HCT116 (cell line): ENCODE measurements around the gene MRPS21. TPM values are rescaled to one million over a fixed set of nuclear protein-coding genes. Genes with fewer than 3 reads are reported as not detected.

Experiments used
- ATAC-seq: fragments of 200-7000 bp; cut with Tn5 transposase; 2 replicates; pipeline ENCODE4 v1.9.1; 2020; ENCODE audit warnings: mild to moderate bottlenecking, moderate library complexity
- BruUV-seq: library from RNA; stranded (reverse); fragments of 400-500 nt; replicated peaks from 2 replicates; lab custom pipeline; 2021; lab: Mats Ljungman, UMichigan
- CTCF ChIA-PET: fragments of 300-600 bp; sonication (Branson Sonifier 250); formaldehyde crosslinking; loops from one replicate; lab custom pipeline; 2021; ENCODE audit warnings: antibody characterized with exemption; lab: Charles Lee
- POLR2A ChIA-PET: fragments of 300-600, 350-600 bp; sonication (Branson Sonifier 250); formaldehyde crosslinking; loops from one replicate; lab custom pipeline; 2021; ENCODE audit warnings: antibody characterized with exemption; lab: Charles Lee
- RAD21 ChIA-PET, 2 experiments: fragments of 300-600 bp; sonication (Branson Sonifier 250); formaldehyde crosslinking; loops; one replicate each; lab custom pipeline; 2023; ENCODE audit warnings: low total read pairs in 2 of 2; ENCODE audit not compliant: uncharacterized antibody in 2 of 2, unreplicated experiment in 2 of 2, low non-redundant PET in 1 of 2; lab: Charles Lee
- DNase-seq: peaks from one replicate; pipeline ENCODE4 v3.0.0-alpha.2; 2010; ENCODE audit warnings: low read depth, low spot score
- H2AFZ ChIP-seq: fragments of 200-600 bp; shearing (Covaris generic), sonication (generic); 2 replicates; pipeline ENCODE4 v1.6.1; 2017; ENCODE audit warnings: low read depth, mixed run types, mixed read lengths, antibody characterized with exemption, low read length; ENCODE audit not compliant: poor library complexity, severe bottlenecking
- H3K27ac ChIP-seq: 2 replicates; pipeline ENCODE4 v1.5.1; 2012; ENCODE audit warnings: low read depth, low read length
- H3K27me3 ChIP-seq: fragments of 200-600 bp; sonication (generic); 2 replicates; pipeline ENCODE4 v1.6.1; 2016; ENCODE audit warnings: mixed run types, low read length, mixed read lengths; ENCODE audit not compliant: insufficient read depth
- H3K36me3 ChIP-seq, 2 experiments: fragments of 200-500 bp in 1 of 2; fragments of 200-600 bp in 1 of 2; sonication (Bioruptor generic) in 1 of 2; sonication (generic) in 1 of 2; 2 replicates each; pipeline versions ENCODE4 v1.5.1 to v1.6.1; 2014 to 2016; ENCODE audit warnings: low read length in 2 of 2, inconsistent platforms in 1 of 2, mixed read lengths in 1 of 2, mixed run types in 1 of 2; ENCODE audit not compliant: insufficient read depth in 2 of 2, control insufficient read depth in 1 of 2
- H3K4me1 ChIP-seq, 2 experiments: fragments of 200-600 bp in 1 of 2; sonication (generic) in 1 of 2; 2 replicates each; pipeline versions ENCODE4 v1.5.1 to v1.6.1; 2012 to 2017; ENCODE audit warnings: low read length in 2 of 2, inconsistent platforms in 1 of 2, mild to moderate bottlenecking in 1 of 2, mixed read lengths in 1 of 2, mixed run types in 1 of 2, moderate library complexity in 1 of 2; ENCODE audit not compliant: insufficient read depth in 2 of 2, control insufficient read depth in 1 of 2
- H3K4me2 ChIP-seq: fragments of 200-600 bp; sonication (generic); 2 replicates; pipeline ENCODE4 v1.6.1; 2017; ENCODE audit warnings: mixed run types, low read length, mixed read lengths
- H3K4me3 ChIP-seq, 2 experiments: fragments of 200-600 bp in 1 of 2; sonication (generic) in 1 of 2; replicated peaks in 1 of 2; 2 replicates each; pipeline ENCODE4 v1.5.1; 2011 to 2016; ENCODE audit warnings: low read length in 2 of 2, control low read depth in 1 of 2, low read depth in 1 of 2, mild to moderate bottlenecking in 1 of 2, mixed read lengths in 1 of 2, mixed run types in 1 of 2
- H3K79me2 ChIP-seq: fragments of 200-600 bp; sonication (generic); 2 replicates; pipeline ENCODE4 v1.6.1; 2017; ENCODE audit warnings: mild to moderate bottlenecking, mixed run types, low read length, moderate library complexity, mixed read lengths; ENCODE audit not compliant: insufficient read depth
- H3K9ac ChIP-seq: fragments of 200-600 bp; sonication (generic); 2 replicates; pipeline ENCODE4 v1.6.1; 2016; ENCODE audit warnings: low read length, mixed read lengths
- H3K9me2 ChIP-seq: fragments of 200-600 bp; sonication (generic), shearing (Covaris generic); 2 replicates; pipeline ENCODE4 v1.6.1; 2017; ENCODE audit warnings: mixed run types, mild to moderate bottlenecking, moderate library complexity; ENCODE audit not compliant: insufficient read depth
- H3K9me3 ChIP-seq, 2 experiments: fragments of 200-500 bp in 1 of 2; fragments of 200-600 bp in 1 of 2; sonication (Bioruptor generic) in 1 of 2; sonication (generic) in 1 of 2; 2 replicates each; pipeline ENCODE4 v1.6.1; 2014 to 2017; ENCODE audit warnings: low read length in 2 of 2, mixed read lengths in 2 of 2, inconsistent platforms in 1 of 2, low read depth in 1 of 2, mild to moderate bottlenecking in 1 of 2, mixed run types in 1 of 2, moderate library complexity in 1 of 2; ENCODE audit not compliant: control insufficient read depth in 1 of 2, insufficient read depth in 1 of 2
- H4K20me1 ChIP-seq: fragments of 200-600 bp; sonication (generic), shearing (Covaris generic); 2 replicates; pipeline ENCODE4 v1.6.1; 2017; ENCODE audit warnings: mixed run types, mild to moderate bottlenecking, moderate library complexity; ENCODE audit not compliant: insufficient read depth
- ATF3 ChIP-seq: IDR thresholded peaks from 2 replicates; pipeline ENCODE4 v1.6.1; 2012
- CBX3 ChIP-seq: IDR thresholded peaks from 2 replicates; pipeline ENCODE4 v1.6.1; 2012; ENCODE audit warnings: low read depth
- CEBPB ChIP-seq: IDR thresholded peaks from 2 replicates; pipeline ENCODE4 v1.6.1; 2012; ENCODE audit warnings: low read depth
- CTCF ChIP-seq, 3 experiments: fragments of 200-600 bp in 1 of 3; sonication (generic) in 1 of 3; IDR thresholded peaks in 2 of 3; conservative IDR thresholded peaks in 1 of 3; 2 replicates each; pipeline ENCODE4 v1.5.1; 2012 to 2017; ENCODE audit warnings: low read depth in 2 of 3, low read length in 2 of 3, antibody characterized with exemption in 1 of 3, borderline replicate concordance in 1 of 3, control low read depth in 1 of 3, mild to moderate bottlenecking in 1 of 3, mixed read lengths in 1 of 3, mixed run types in 1 of 3, moderate library complexity in 1 of 3; ENCODE audit not compliant: insufficient read depth in 1 of 3
- ELF1 ChIP-seq: IDR thresholded peaks from 2 replicates; pipeline ENCODE4 v1.6.1; 2012; ENCODE audit warnings: low read depth, borderline replicate concordance
- EZH2 ChIP-seq: fragments of 200-600 bp; sonication (generic); IDR thresholded peaks from 2 replicates; pipeline ENCODE4 v1.6.1; 2017; ENCODE audit warnings: antibody characterized with exemption, mixed run types
- EZH2phosphoT487 ChIP-seq: fragments of 200-600 bp; IDR thresholded peaks from 2 replicates; pipeline ENCODE4 v1.6.1; 2018; ENCODE audit warnings: antibody characterized with exemption, borderline replicate concordance
- JUND ChIP-seq: IDR thresholded peaks from 2 replicates; pipeline ENCODE4 v1.6.1; 2012
- MAX ChIP-seq: IDR thresholded peaks from 2 replicates; pipeline ENCODE4 v1.6.1; 2012
- POLR2A ChIP-seq: IDR thresholded peaks from 2 replicates; pipeline ENCODE4 v1.7.0; 2011; ENCODE audit warnings: borderline replicate concordance; ENCODE audit not compliant: insufficient read depth, insufficient read length; ENCODE audit errors: extremely low read depth
- POLR2AphosphoS5 ChIP-seq: IDR thresholded peaks from 2 replicates; pipeline ENCODE4 v1.6.1; 2011; ENCODE audit warnings: mild to moderate bottlenecking, low read depth, low read length, moderate library complexity
- RAD21 ChIP-seq: IDR thresholded peaks from 2 replicates; pipeline ENCODE4 v1.6.1; 2012; ENCODE audit warnings: low read depth, mild to moderate bottlenecking
- SP1 ChIP-seq: IDR thresholded peaks from 2 replicates; pipeline ENCODE4 v1.6.1; 2012; ENCODE audit warnings: low read depth
- SRF ChIP-seq: IDR thresholded peaks from 2 replicates; pipeline ENCODE4 v1.6.1; 2012; ENCODE audit warnings: low read depth
- ZBTB33 ChIP-seq: IDR thresholded peaks from 2 replicates; pipeline ENCODE4 v1.6.1; 2011; ENCODE audit warnings: mild to moderate bottlenecking, low read length, moderate library complexity; ENCODE audit not compliant: insufficient replicate concordance; ENCODE audit errors: extremely low read depth
- intact Hi-C: fragments of 100-400 bp; cut with micrococcal nuclease; formaldehyde crosslinking; loops from 2 replicates; pipeline ENCODE4 v1.10.0; 2022
- total RNA-seq: library from RNA; stranded (reverse); gene quantifications from one replicate; pipeline ENCODE4 v1.2.1, GENCODE V29; 2021; ENCODE audit not compliant: unreplicated experiment

The MRPS21 gene
- total RNA-seq, 1 experiment from 2014 or later = 96.9 TPM

- Histone ChIP-seq H3K4me3 (no peak within 1 kb of the TSS), H3K27ac (no peak within 1 kb of the TSS), H3K9me2 (no peaks in the 10 kb centered on the region), H3K4me2 (no peak within 1 kb of the TSS), H3K36me3 (no peaks in the 10 kb centered on the region), H3K4me1 (peaks cover 27 to 52% of the 10 kb centered on the region in 2 experiments), H4K20me1 (no peaks in the 10 kb centered on the region), H3K9me3 (no peaks in the 10 kb centered on the region), H3K79me2 (no peaks in the 10 kb centered on the region), H3K9ac (no peak within 1 kb of the TSS), H2AFZ (no peak within 1 kb of the TSS), H3K27me3 (no peaks in the 10 kb centered on the region)
- TF ChIP-seq CBX3 = no peak
- no peak for TF ChIP-seq EZH2phosphoT487
- no peak for TF ChIP-seq JUND
- TF ChIP-seq POLR2A = no peak
- TF ChIP-seq ZBTB33 = no peak
- no peak for TF ChIP-seq CEBPB
- no peak for TF ChIP-seq ATF3
- TF ChIP-seq EZH2 = no peak
- TF ChIP-seq CTCF (IDR thresholded peaks at IDR 0.05 in 2 of 3, conservative IDR thresholded peaks at IDR 0.05 in 1 of 3; ENCODE audit: borderline replicate concordance in 1 of 3, insufficient read depth in 1 of 3, low read depth in 2 of 3, low read length in 2 of 3) = no peak
- no peak for TF ChIP-seq MAX
- TF ChIP-seq RAD21 = no peak
- TF ChIP-seq ELF1 = no peak
- TF ChIP-seq POLR2AphosphoS5 = no peak
- no peak for TF ChIP-seq SP1
- TF ChIP-seq SRF = no peak
- RAD21 ChIA-PET = no interaction called here
- intact Hi-C loops = loop anchor here (5.0 to 10.0 kb wide), 5 partner anchors 64 to 739 kb away; partner anchors contain the start of gene PRPF3
- no TSS peak for BruUV-seq
- CTCF ChIA-PET = interaction anchor here (1.0 to 2.3 kb wide), 2 partner anchors 24 to 738 kb away, joined by 3 to 11 read pairs; no protein-coding TSS in a partner anchor
- POLR2A ChIA-PET = no interaction called here
- DNase-seq (no peak), ATAC-seq (no peak)
These were observed 35.8 kb upstream of the MRPS21 start, which contains the start of gene CA14 for GRCh38 chr1:150257624-150258585. CA14 (plus strand) TSS chr1:150257774; CDS start chr1:150258129, 355 bp downstream.
